IPS DF 6.9 (cell line): ENCODE data around the gene TRPV6.

ENCODE experiments used
- DNase-seq: peaks from one replicate; pipeline ENCODE4 v3.0.0-alpha.2; 2013; ENCODE audit warnings: low read depth, low spot score
- H3K27ac ChIP-seq: one replicate; pipeline ENCODE4 v1.5.1; 2013; ENCODE audit warnings: low read length, control low read depth
- H3K27me3 ChIP-seq: 2 replicates; pipeline ENCODE4 v1.6.1; 2013; ENCODE audit warnings: mild to moderate bottlenecking, low read length; ENCODE audit not compliant: control insufficient read depth, insufficient read depth
- H3K36me3 ChIP-seq: 2 replicates; pipeline ENCODE4 v1.6.1; 2013; ENCODE audit warnings: low read length; ENCODE audit not compliant: control insufficient read depth, insufficient read depth
- H3K4me1 ChIP-seq: 2 replicates; pipeline ENCODE4 v1.6.1; 2013; ENCODE audit warnings: low read length; ENCODE audit not compliant: control insufficient read depth, insufficient read depth
- H3K4me3 ChIP-seq: 2 replicates; pipeline ENCODE4 v1.5.1; 2013; ENCODE audit warnings: mild to moderate bottlenecking, low read length
- H3K9me3 ChIP-seq: 2 replicates; pipeline ENCODE4 v1.6.1; 2013; ENCODE audit warnings: low read length, inconsistent platforms; ENCODE audit not compliant: control insufficient read depth, insufficient read depth
- WGBS: extraction: QIAGEN DNeasy Blood & Tissue Kit; methylation state at CpG from one replicate; pipeline ENCODE4 v1.1.7; 2013; ENCODE audit warnings: mixed read lengths, missing lambda C conversion rate; ENCODE audit not compliant: insufficient read length, insufficient coverage; 5-methylcytosine and 5-hydroxymethylcytosine counted together

Gene TRPV6

DNA sequence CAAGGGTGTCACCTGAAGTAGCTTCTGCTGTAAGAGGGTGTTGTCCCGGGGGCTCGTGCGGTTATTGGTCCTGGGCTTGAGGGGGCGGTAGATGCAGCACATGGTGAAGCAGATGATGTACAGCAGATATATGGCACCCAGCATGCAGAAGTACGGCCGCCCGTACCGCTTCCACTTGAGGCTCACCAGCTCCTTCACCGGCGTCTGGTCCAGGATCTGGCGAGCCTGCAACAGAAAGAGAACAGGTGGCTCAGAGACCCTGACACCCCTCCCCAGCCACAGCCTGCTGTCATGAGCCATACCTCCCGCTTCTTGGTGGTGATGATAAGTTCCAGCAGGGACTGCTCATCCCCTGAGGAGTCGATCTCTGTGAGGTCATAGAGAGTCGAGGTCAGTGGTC, 10.1 kb downstream of the TRPV6 start:
- no peak overlapping the region for H3K4me3 ChIP-seq
- no peaks in the 10 kb centered on the region for H3K36me3 ChIP-seq
- no CpG with 5 or more reads among the region's 14 CpGs for WGBS
- H3K4me1 ChIP-seq, result no peaks in the 10 kb centered on the region; the same call in 1 of the 2 replicates
- no peaks in the 10 kb centered on the region for H3K9me3 ChIP-seq
- no peak for DNase-seq
- H3K27ac ChIP-seq, result no peak overlapping the region
- no peaks in the 10 kb centered on the region for H3K27me3 ChIP-seq

DNA sequence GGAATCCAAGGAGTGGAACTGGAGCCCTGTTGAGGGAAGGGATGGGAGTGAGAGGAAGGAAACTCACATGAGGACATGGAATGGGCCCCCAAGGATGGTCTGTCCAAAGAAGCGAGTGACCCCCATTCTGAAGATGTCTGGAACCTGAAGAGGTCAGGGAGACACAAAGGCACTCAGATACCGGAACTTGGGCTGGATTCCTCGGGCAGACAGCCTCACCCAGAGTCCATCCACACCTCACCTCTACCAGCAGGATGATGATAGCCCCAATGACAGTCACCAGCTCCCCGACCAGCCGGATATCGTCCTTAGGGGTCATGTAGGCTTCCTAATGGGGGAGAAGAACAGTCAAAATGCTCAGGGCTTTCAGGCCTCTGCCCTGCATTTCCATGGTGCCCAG, 10.7 kb downstream of the TRPV6 start:
- Histone ChIP-seq H3K27me3 (no peaks in the 10 kb centered on the region), H3K4me1 (no peaks in the 10 kb centered on the region; the same call in 1 of the 2 replicates), H3K27ac (no peak overlapping the region), H3K4me3 (no peak overlapping the region), H3K36me3 (no peaks in the 10 kb centered on the region), H3K9me3 (no peaks in the 10 kb centered on the region)
- no CpG with 5 or more reads among the region's 6 CpGs for WGBS
- no peak for DNase-seq

DNA sequence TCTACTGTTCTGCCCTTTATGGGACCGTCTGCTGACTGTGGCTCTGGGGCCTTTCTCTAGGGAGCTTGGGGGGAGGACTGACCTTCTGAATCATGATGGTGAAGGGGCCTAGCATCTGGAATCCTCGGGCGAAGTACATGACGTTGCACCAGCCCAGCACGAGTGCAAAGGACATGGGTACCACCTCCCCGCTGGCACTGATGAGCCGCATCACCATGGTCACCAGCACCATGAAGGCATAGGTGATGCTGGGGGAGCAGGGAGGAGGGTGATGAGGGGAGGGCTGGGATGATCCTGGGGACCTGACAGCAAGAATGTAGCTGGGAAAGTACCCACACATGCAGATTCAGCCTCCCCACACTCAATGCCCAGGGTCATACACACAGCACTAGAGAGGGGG, 11.1 kb downstream of the TRPV6 start:
- H3K36me3 ChIP-seq, result no peaks in the 10 kb centered on the region
- H3K27ac ChIP-seq, result no peak overlapping the region
- H3K9me3 ChIP-seq, result no peaks in the 10 kb centered on the region
- no peaks in the 10 kb centered on the region; the same call in 1 of the 2 replicates for H3K4me1 ChIP-seq
- no peak for DNase-seq
- no CpG with 5 or more reads among the region's 7 CpGs for WGBS
- H3K27me3 ChIP-seq, result no peaks in the 10 kb centered on the region
- no peak overlapping the region for H3K4me3 ChIP-seq

- no peaks in the 10 kb centered on the region for H3K36me3 ChIP-seq
- no CpG with 5 or more reads among the region's 5 CpGs for WGBS
- no peak overlapping the region for H3K4me3 ChIP-seq
- DNase-seq, result no peak
- H3K9me3 ChIP-seq, result no peaks in the 10 kb centered on the region
- no peaks in the 10 kb centered on the region; the same call in 1 of the 2 replicates for H3K4me1 ChIP-seq
- no peaks in the 10 kb centered on the region for H3K27me3 ChIP-seq
- no peak overlapping the region for H3K27ac ChIP-seq
Observed at GRCh38 chr7:142873871-142874270, 11.7 kb downstream of the TRPV6 start.

- no peaks in the 10 kb centered on the region for H3K36me3 ChIP-seq
- no peak overlapping the region for H3K4me3 ChIP-seq
- DNase-seq, result no peak
- no peaks in the 10 kb centered on the region; the same call in 1 of the 2 replicates for H3K4me1 ChIP-seq
- no CpG with 5 or more reads among the region's 11 CpGs for WGBS
- H3K27me3 ChIP-seq, result no peaks in the 10 kb centered on the region
- H3K27ac ChIP-seq, result no peak overlapping the region
- no peaks in the 10 kb centered on the region for H3K9me3 ChIP-seq
Observed at GRCh38 chr7:142873281-142873784, 12.2 kb downstream of the TRPV6 start.

GRCh38 chr7:142872106-142872675, 13.4 kb downstream of the TRPV6 start:
- no peak for DNase-seq
- Histone ChIP-seq H3K9me3 (no peaks in the 10 kb centered on the region), H3K4me1 (no peaks in the 10 kb centered on the region; the same call in 1 of the 2 replicates), H3K36me3 (no peaks in the 10 kb centered on the region; the same call in 1 of the 2 replicates), H3K27me3 (no peaks in the 10 kb centered on the region), H3K4me3 (no peak overlapping the region), H3K27ac (no peak overlapping the region)
- WGBS, result no CpG with 5 or more reads among the region's 15 CpGs

GRCh38 chr7:142871260-142872105, 14.1 kb downstream of the TRPV6 start:
- no CpG with 5 or more reads among the region's 23 CpGs for WGBS
- Histone ChIP-seq H3K4me3 (no peak overlapping the region), H3K4me1 (no peaks in the 10 kb centered on the region; the same call in 1 of the 2 replicates), H3K27ac (no peak overlapping the region), H3K36me3 (no peaks in the 10 kb centered on the region; the same call in 1 of the 2 replicates), H3K9me3 (no peaks in the 10 kb centered on the region), H3K27me3 (no peaks in the 10 kb centered on the region)
- no peak for DNase-seq

GRCh38 chr7:142870566-142871259, 14.8 kb downstream of the TRPV6 start:
- H3K27me3 ChIP-seq, result no peaks in the 10 kb centered on the region
- no peaks in the 10 kb centered on the region; the same call in 1 of the 2 replicates for H3K36me3 ChIP-seq
- H3K27ac ChIP-seq, result no peak overlapping the region
- WGBS, result no CpG with 5 or more reads among the region's 14 CpGs
- H3K9me3 ChIP-seq, result no peaks in the 10 kb centered on the region
- no peak for DNase-seq
- no peak overlapping the region for H3K4me3 ChIP-seq
- H3K4me1 ChIP-seq, result no peaks in the 10 kb centered on the region; the same call in 1 of the 2 replicates

- Histone ChIP-seq H3K27ac (no peak overlapping the region), H3K4me1 (no peaks in the 10 kb centered on the region; the same call in 1 of the 2 replicates), H3K4me3 (no peak overlapping the region), H3K9me3 (no peaks in the 10 kb centered on the region), H3K27me3 (no peaks in the 10 kb centered on the region), H3K36me3 (no peaks in the 10 kb centered on the region; the same call in 1 of the 2 replicates)
- no CpG with 5 or more reads among the region's 8 CpGs for WGBS
- no peak for DNase-seq
Observed at GRCh38 chr7:142870147-142870559, 15.4 kb downstream of the TRPV6 start.

GRCh38 chr7:142869434-142869833, 16.1 kb downstream of the TRPV6 start:
- no peaks in the 10 kb centered on the region for H3K27me3 ChIP-seq
- no peaks in the 10 kb centered on the region; the same call in 1 of the 2 replicates for H3K36me3 ChIP-seq
- H3K9me3 ChIP-seq, result no peaks in the 10 kb centered on the region
- H3K4me1 ChIP-seq, result no peaks in the 10 kb centered on the region; the same call in 1 of the 2 replicates
- WGBS, result no CpG with 5 or more reads among the region's 2 CpGs
- H3K4me3 ChIP-seq, result no peak overlapping the region
- H3K27ac ChIP-seq, result no peak overlapping the region
- DNase-seq, result no peak
